GM12801 (cell line): ENCODE results near the gene CNST.

Experiments used
- TF ChIP-seq, protein P1 (sequence below): IDR thresholded peaks from one replicate; pipeline ENCODE4 v1.5.1; 2011; ENCODE audit warnings: control low read depth; ENCODE audit not compliant: insufficient read length; ENCODE audit errors: extremely low read depth

The CNST gene

DNA sequence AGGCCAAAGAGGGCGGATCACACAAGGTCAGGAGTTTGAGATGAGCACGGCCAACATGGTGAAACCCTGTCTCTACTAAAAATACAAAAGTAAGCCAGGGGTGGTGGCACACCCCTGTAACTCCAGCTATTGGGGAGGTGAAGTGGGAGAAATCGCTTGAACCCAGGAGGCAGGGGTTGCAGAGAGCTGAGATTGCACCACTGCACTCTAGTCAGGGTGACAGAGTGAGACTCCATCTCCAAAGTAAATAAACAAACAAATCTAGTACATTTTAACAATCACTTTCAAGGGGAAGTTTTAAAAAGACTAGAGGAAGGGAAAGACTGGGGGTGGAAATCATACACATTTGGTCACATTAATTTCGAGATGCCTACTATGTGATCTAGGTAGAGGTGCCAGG, 6.9 kb upstream of the CNST start:
- TF ChIP-seq, protein P1, sequence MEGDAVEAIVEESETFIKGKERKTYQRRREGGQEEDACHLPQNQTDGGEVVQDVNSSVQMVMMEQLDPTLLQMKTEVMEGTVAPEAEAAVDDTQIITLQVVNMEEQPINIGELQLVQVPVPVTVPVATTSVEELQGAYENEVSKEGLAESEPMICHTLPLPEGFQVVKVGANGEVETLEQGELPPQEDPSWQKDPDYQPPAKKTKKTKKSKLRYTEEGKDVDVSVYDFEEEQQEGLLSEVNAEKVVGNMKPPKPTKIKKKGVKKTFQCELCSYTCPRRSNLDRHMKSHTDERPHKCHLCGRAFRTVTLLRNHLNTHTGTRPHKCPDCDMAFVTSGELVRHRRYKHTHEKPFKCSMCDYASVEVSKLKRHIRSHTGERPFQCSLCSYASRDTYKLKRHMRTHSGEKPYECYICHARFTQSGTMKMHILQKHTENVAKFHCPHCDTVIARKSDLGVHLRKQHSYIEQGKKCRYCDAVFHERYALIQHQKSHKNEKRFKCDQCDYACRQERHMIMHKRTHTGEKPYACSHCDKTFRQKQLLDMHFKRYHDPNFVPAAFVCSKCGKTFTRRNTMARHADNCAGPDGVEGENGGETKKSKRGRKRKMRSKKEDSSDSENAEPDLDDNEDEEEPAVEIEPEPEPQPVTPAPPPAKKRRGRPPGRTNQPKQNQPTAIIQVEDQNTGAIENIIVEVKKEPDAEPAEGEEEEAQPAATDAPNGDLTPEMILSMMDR = no peak

DNA sequence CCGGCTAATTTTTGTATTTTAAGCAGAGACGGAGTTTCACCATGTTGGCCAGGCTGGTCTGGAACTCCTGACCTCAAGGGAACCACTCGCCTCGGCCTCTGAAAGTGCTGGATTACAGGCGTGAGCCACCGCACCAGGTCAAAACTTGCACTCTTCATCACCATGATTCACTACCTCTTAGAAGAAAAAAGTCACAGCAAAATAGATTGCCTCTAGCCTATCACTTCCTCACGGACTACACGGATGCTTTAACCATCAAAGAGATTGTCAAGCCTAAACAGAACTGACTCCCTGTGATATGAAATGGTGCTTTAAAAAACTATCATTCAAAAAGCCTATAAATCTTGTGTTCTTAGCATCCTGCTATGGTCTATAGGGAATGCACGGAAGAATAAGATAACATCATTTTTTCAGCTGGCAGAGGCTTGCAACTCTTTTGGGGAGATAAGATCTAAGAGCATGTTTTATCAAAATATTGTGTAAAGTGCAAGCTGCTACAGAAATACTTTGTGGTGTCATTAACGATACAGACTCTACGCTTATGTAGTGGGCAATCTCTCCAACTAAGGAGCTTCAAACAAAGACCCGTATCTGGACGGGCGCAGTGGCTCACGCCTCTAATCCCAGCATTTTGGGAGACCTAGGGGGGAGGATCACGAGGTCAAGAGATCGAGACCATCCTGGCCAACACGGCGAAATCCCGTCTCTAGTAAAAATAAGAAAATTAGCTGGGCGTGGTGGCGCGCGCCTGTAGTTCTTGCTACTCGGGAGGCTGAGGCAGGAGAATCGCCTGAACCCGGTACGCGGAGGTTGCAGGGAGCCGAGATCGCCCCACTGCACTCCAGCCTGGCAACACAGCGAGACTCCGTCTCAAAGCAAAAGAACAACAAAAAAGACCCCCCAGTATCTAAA, 1.2 kb upstream of the CNST start:
- TF ChIP-seq, protein P1 = no peak

DNA sequence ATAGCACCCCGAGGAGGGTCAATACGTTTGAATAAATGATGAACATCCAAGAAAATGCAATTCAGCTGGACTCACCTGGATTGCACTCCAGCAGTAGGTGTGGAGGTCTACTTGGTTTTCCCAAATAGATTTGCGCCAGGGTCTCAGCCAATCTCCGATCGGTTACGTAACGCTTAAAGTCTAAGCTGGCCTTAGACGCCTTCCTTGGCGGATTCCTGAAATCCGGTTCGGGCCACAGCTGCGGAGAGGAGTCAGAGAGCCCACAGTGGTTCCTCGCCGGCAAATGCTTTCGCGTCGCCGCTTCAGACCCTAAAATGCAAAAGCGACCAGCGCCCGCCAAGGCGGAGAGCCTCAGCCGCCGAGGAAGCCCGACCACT, 517 bp upstream of the CNST start:
- TF ChIP-seq, protein P1 = no peak

DNA sequence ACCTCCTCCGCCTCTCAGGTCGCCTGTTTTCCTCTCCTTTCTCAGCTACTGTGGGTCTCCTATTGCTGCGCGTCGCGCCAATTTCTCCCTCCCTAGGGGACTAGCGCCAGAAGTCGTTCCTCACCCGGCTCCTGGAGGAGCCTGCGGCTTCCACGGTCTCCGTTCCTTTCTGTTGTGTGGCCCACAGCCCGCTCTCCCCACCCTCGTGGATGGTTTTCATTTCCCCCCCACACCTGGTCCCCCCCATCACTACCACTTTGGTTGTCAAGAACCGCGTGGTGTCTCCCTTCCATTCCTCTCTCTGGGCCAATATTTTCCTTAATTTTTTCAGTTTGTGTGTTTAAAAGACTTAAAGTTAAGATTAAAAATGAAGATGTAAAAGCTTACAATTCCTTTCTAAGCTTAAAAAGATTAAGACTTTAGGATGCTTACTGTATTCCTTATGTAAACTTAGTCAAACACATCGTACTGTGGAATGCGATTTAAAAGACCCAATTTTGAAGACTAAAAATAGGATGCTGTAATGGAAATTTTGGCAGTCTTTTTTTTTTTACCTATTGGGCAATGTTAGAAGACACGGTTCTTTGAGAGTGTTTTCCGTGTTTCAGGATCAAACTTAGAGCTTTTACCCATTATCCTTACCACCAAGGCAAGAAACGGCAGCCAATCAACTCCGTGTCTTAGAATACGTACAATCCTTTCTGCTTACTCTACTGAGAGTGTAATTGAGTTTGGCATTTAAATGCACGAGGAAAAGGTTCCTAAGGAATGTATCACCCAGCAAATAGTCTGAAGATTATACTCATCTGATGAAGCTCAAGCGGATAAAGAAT, 773 bp downstream of the CNST start:
- TF ChIP-seq, protein P1 = no peak

DNA sequence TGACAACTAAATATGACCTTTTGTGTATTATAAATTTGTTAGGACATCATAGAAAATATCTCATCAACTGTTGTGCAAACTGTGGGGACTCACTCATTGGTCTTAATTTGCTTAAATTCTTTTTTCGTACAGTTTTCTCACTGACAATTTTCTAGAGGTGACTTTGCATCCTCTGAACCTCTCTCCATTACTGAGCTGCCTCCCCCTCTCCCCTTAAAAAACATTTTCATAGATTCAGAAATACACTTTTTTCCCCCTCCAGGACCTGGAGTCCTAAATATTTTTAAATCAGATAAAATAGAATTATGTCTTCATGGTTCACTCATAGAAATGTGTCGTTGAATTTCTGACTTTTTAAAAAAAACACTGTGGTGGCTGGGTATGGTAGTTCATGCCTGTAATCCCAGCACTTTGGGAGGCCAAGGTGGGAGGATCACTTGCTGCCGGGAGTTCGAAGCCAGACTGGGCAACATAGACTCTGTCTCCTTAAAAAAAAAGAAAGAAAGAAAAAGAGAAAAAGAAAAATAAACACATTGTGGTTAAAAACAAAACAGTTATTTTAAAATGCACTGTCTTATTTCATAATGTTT, 1.5 kb downstream of the CNST start:
- TF ChIP-seq, protein P1 = no peak

- TF ChIP-seq, protein P1 = no peak
These were observed 3.3 kb downstream of the CNST start for GRCh38 chr1:246569248-246570238.
